ENCODE measurements around the gene WDR90.

Gene WDR90

DNA sequence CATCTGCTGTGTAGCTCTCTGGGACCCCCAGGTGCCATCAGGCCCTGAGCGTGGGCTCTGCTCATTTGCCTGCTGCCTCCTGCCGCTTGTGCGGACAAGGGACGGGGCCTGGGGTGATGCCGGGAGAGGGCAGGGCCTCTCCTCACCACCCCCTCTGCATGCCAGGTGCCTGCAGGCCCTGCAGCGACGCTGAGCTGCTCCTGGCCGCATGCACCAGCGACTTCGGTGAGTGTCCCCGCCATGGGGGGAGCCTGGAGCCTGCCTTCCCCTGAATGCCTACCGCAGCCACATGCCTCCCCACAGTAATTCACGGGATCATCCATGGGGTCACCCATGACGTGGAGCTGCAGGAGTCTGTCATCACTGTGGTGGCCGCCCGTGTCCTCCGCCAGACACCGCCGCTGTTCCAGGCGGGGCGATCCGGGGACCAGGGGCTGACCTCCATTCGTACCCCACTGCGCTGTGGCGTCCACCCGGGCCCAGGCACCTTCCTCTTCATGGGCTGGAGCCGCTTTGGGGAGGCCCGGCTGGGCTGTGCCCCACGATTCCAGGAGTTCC, 67.7 kb downstream of the WDR90 start:
- no peak overlapping the region for H3K27ac ChIP-seq (ENCODE audit: low read depth, low read length)
- H3K27me3 ChIP-seq (ENCODE audit: control insufficient read depth, insufficient read depth, low read length), result peaks cover 10% of the 10 kb centered on the region
- H3K4me1 ChIP-seq (ENCODE audit: control insufficient read depth, insufficient read depth, low read length), result peaks cover 15% of the 10 kb centered on the region
- H3K4me3 ChIP-seq (ENCODE audit: low read length), result no peak overlapping the region
- no peak overlapping the region for H3K9ac ChIP-seq (ENCODE audit: low read length)
- no peaks in the 10 kb centered on the region for H3K36me3 ChIP-seq (ENCODE audit: control insufficient read depth, insufficient read depth, low read length)
